Spleen (tissue), 7 donors: ENCODE measurements around the gene PRR29.

ENCODE experiments used
- CTCF ChIP-seq, 11 experiments: fragments of 200-600 bp in 7 of 11; fragments of 450-650 bp in 4 of 11; sonication (generic) in 4 of 11; IDR thresholded peaks in 8 of 11; conservative IDR thresholded peaks in 3 of 11; 1 replicate in 7 of 11; 2 replicates in 4 of 11; pipeline versions ENCODE4 v1.4.0 to v1.8.0; 2016 to 2021; ENCODE audit warnings: antibody characterized with exemption in 11 of 11, inconsistent platforms in 4 of 11, mild to moderate bottlenecking in 1 of 11
- POLR2A ChIP-seq, 3 donors: fragments of 450-650 bp; IDR thresholded peaks; one replicate each; pipeline ENCODE4 v1.5.1; 2017; ENCODE audit warnings: antibody characterized with exemption in 3 of 3, mild to moderate bottlenecking in 1 of 3
- POLR2AphosphoS5 ChIP-seq, 3 donors: sonication (generic); formaldehyde crosslinking; IDR thresholded peaks; one replicate each; pipeline ENCODE4 v1.5.1; 2017; ENCODE audit warnings: antibody characterized with exemption in 3 of 3
- donor health status: DM: no; HTN: no; CAD: no; lungs with moderate emphysema.
- donor health status: DM: no; HTN: no; CAD: no.
- donor health status: DM: no; HTN: no; CAD: no.

- TF ChIP-seq CTCF (IDR thresholded peaks at IDR 0.05 in 8 of 11, conservative IDR thresholded peaks at IDR 0.05 in 3 of 11), result no peak
- no peak for TF ChIP-seq POLR2A (IDR thresholded peaks at IDR 0.05)
- TF ChIP-seq POLR2AphosphoS5 (IDR thresholded peaks at IDR 0.05), result no peak
These were observed 48.4 kb upstream of the PRR29 start for GRCh38 chr17:63949576-63950250.
